GM20000 (cell line): ENCODE results near the gene KRTAP1-1.
"Not testable (repeated sequence)": the region's sequence is repeated elsewhere in the genome, so short reads cannot be mapped to it uniquely, and the experiment has no call there.

ENCODE experiments used
- DNase-seq: peaks from one replicate; pipeline ENCODE4 v3.0.0; 2012; ENCODE audit warnings: low spot score
- CTCF ChIP-seq: IDR thresholded peaks from 2 replicates; pipeline ENCODE4 v1.5.1; 2012; ENCODE audit warnings: mild to moderate bottlenecking, control low read depth; ENCODE audit errors: extremely low read depth, missing control alignments

The KRTAP1-1 gene

GRCh38 chr17:41040783-41041571 lies at the start of gene KRTAP1-1:
Gene KRTAP1-1, minus strand, starts transcription at chr17:41041450. Its CDS starts 53 bp downstream, at chr17:41041397.
- not testable (repeated sequence) for DNase-seq

GRCh38 chr17:41088760-41089352 lies 47.6 kb upstream of the KRTAP1-1 start:
- not testable (repeated sequence) for DNase-seq

- not testable (repeated sequence) for DNase-seq
Observed at GRCh38 chr17:41084100-41084856, 43.0 kb upstream of the KRTAP1-1 start, which contains the start of gene KRTAP4-7. Gene KRTAP4-7, plus strand, starts transcription at chr17:41084150. Its CDS starts 57 bp downstream, at chr17:41084207.

- DNase-seq, result not testable (repeated sequence)
Observed at GRCh38 chr17:41083427-41083826, 42.2 kb upstream of the KRTAP1-1 start.

GRCh38 chr17:41082626-41083025 lies 41.4 kb upstream of the KRTAP1-1 start:
- DNase-seq, result no peak
- TF ChIP-seq CTCF, result no peak

GRCh38 chr17:41076788-41077187 lies 35.5 kb upstream of the KRTAP1-1 start:
- DNase-seq, result no peak
- no peak for TF ChIP-seq CTCF

GRCh38 chr17:41073676-41074075 lies 32.4 kb upstream of the KRTAP1-1 start:
- TF ChIP-seq CTCF, result no peak
- no peak for DNase-seq

- TF ChIP-seq CTCF, result no peak
- no peak for DNase-seq
Observed at GRCh38 chr17:41071606-41072360, 30.5 kb upstream of the KRTAP1-1 start.

GRCh38 chr17:41069031-41069430 lies 27.8 kb upstream of the KRTAP1-1 start:
- TF ChIP-seq CTCF, result no peak
- DNase-seq, result no peak
